ENCODE measurements around the gene SYNC. TPM values are rescaled to one million over a fixed set of nuclear protein-coding genes. Genes with fewer than 3 reads are reported as not detected.
"Not testable (repeated sequence)": the region's sequence is repeated elsewhere in the genome, so short reads cannot be mapped to it uniquely, and the experiment has no call there.

SYNC gene
- total and polyA plus RNA-seq, 3 experiments from 2014 or later: not detected

GRCh38 chr1:32644426-32644825 lies 58.1 kb downstream of the SYNC start:
- ChIA-PET POLR2A (interaction anchor here (0.6 kb wide), 1 partner anchor 33 kb away, joined by 4 read pairs; no protein-coding TSS in a partner anchor), CTCF (no interaction called here)
- no peak for DNase-seq
- H3K36me3 ChIP-seq (ENCODE audit: insufficient read depth, low read length): no peaks in the 10 kb centered on the region
- Mint-ChIP-seq H3K4me1 (peaks cover 27 to 38% (median 32%) of the 10 kb centered on the region in 3 donors), H3K4me3 (no peak overlapping the region), H3K36me3 (peaks cover 0 to 20% (median 3%) of the 10 kb centered on the region in 3 donors), H3K27me3 (no peaks in the 10 kb centered on the region), H3K9me3 (no peaks in the 10 kb centered on the region), H3K27ac (no peak overlapping the region)
- no peaks in the 10 kb centered on the region for H3K27me3 ChIP-seq (ENCODE audit: insufficient read depth, low read length, poor library complexity, severe bottlenecking)
- H3K9me3 ChIP-seq (ENCODE audit: low read length): no peaks in the 10 kb centered on the region
- peaks cover 13% of the 10 kb centered on the region for H3K4me1 ChIP-seq (ENCODE audit: insufficient read depth, low read length)
- H3K4me3 ChIP-seq (ENCODE audit: low read length): no peak overlapping the region
- no peak overlapping the region for H3K27ac ChIP-seq (ENCODE audit: low read depth, low read length)

GRCh38 chr1:32642292-32642827 lies 60.2 kb downstream of the SYNC start:
- POLR2A ChIA-PET: not testable (repeated sequence)

GRCh38 chr1:32639489-32640075 lies 63.0 kb downstream of the SYNC start:
- CTCF ChIA-PET: no interaction called here
- Histone ChIP-seq H3K4me1 (ENCODE audit: insufficient read depth, low read length) (no peaks in the 10 kb centered on the region), H3K27ac (ENCODE audit: low read depth, low read length) (no peak overlapping the region), H3K4me3 (ENCODE audit: low read length) (no peak overlapping the region), H3K36me3 (ENCODE audit: insufficient read depth, low read length) (no peaks in the 10 kb centered on the region), H3K9me3 (ENCODE audit: low read length) (no peaks in the 10 kb centered on the region), H3K27me3 (ENCODE audit: insufficient read depth, low read length, poor library complexity, severe bottlenecking) (no peaks in the 10 kb centered on the region)
- Mint-ChIP-seq H3K9me3 (no peaks in the 10 kb centered on the region), H3K27ac (peak overlapping the region in 1 of 8 donors; percentile 54), H3K4me1 (peaks cover 18 to 32% (median 20%) of the 10 kb centered on the region in 3 donors), H3K36me3 (peaks cover 0 to 28% (median 3%) of the 10 kb centered on the region in 3 donors), H3K4me3 (no peak overlapping the region), H3K27me3 (no peaks in the 10 kb centered on the region)
- POLR2A ChIA-PET: interaction anchor here (1.2 kb wide), 1 partner anchor 11 kb away, joined by 3 read pairs; the partner anchor contains the start of gene RBBP4
- DNase-seq: no peak

More at GRCh38 chr1:32642292-32642827, 60.2 kb downstream of the SYNC start:
- H3K27me3 ChIP-seq (ENCODE audit: insufficient read depth, low read length, poor library complexity, severe bottlenecking); H3K4me1 ChIP-seq (ENCODE audit: insufficient read depth, low read length); H3K4me3 ChIP-seq (ENCODE audit: low read length); H3K4me3 Mint-ChIP-seq; H3K36me3 ChIP-seq (ENCODE audit: insufficient read depth, low read length); H3K27ac ChIP-seq (ENCODE audit: low read depth, low read length); H3K9me3 Mint-ChIP-seq; H3K9me3 ChIP-seq (ENCODE audit: low read length); H3K27me3 Mint-ChIP-seq; CTCF ChIA-PET; DNase-seq: not testable (repeated sequence)
- Mint-ChIP-seq H3K36me3 (peaks cover 0 to 20% (median 3%) of the 10 kb centered on the region in 3 donors), H3K27ac (peak overlapping the region in 1 of 8 donors; percentile 41), H3K4me1 (peaks cover 15 to 24% (median 15%) of the 10 kb centered on the region in 3 donors)

- Mint-ChIP-seq H3K4me3 (no peak overlapping the region), H3K36me3 (peaks cover 0 to 45% (median 3%) of the 10 kb centered on the region in 3 donors), H3K9me3 (no peaks in the 10 kb centered on the region), H3K4me1 (peaks cover 17 to 33% (median 29%) of the 10 kb centered on the region in 3 donors), H3K27me3 (no peaks in the 10 kb centered on the region), H3K27ac (peak overlapping the region in 4 of 8 donors; percentile 3 to 78 (median 46))
- Histone ChIP-seq H3K9me3 (ENCODE audit: low read length) (no peaks in the 10 kb centered on the region), H3K36me3 (ENCODE audit: insufficient read depth, low read length) (peaks cover 7% of the 10 kb centered on the region), H3K27ac (ENCODE audit: low read depth, low read length) (no peak overlapping the region), H3K4me3 (ENCODE audit: low read length) (no peak overlapping the region), H3K27me3 (ENCODE audit: insufficient read depth, low read length, poor library complexity, severe bottlenecking) (no peaks in the 10 kb centered on the region), H3K4me1 (ENCODE audit: insufficient read depth, low read length) (no peaks in the 10 kb centered on the region)
- POLR2A ChIA-PET: no interaction called here
- CTCF ChIA-PET: no interaction called here
- no peak for DNase-seq
Measured at GRCh38 chr1:32636914-32637645, 65.5 kb downstream of the SYNC start.

GRCh38 chr1:32635508-32636277 lies 66.9 kb downstream of the SYNC start:
- Mint-ChIP-seq H3K4me3 (no peak overlapping the region), H3K4me1 (peaks cover 15 to 33% (median 26%) of the 10 kb centered on the region in 3 donors), H3K27me3 (no peaks in the 10 kb centered on the region), H3K27ac (peak overlapping the region in 1 of 8 donors; percentile 77), H3K36me3 (peaks cover 0 to 46% (median 3%) of the 10 kb centered on the region in 3 donors), H3K9me3 (no peaks in the 10 kb centered on the region)
- DNase-seq: no peak
- POLR2A ChIA-PET: no interaction called here
- CTCF ChIA-PET: no interaction called here
- Histone ChIP-seq H3K4me3 (ENCODE audit: low read length) (no peak overlapping the region), H3K27me3 (ENCODE audit: insufficient read depth, low read length, poor library complexity, severe bottlenecking) (no peaks in the 10 kb centered on the region), H3K4me1 (ENCODE audit: insufficient read depth, low read length) (no peaks in the 10 kb centered on the region), H3K9me3 (ENCODE audit: low read length) (no peaks in the 10 kb centered on the region), H3K27ac (ENCODE audit: low read depth, low read length) (no peak overlapping the region), H3K36me3 (ENCODE audit: insufficient read depth, low read length) (peaks cover 7% of the 10 kb centered on the region)

GRCh38 chr1:32632829-32633228 lies 69.7 kb downstream of the SYNC start:
- no peaks in the 10 kb centered on the region for H3K9me3 Mint-ChIP-seq
- Histone ChIP-seq H3K4me3 (ENCODE audit: low read length) (no peak overlapping the region), H3K9me3 (ENCODE audit: low read length) (no peaks in the 10 kb centered on the region), H3K36me3 (ENCODE audit: insufficient read depth, low read length) (peaks cover 7% of the 10 kb centered on the region), H3K4me1 (ENCODE audit: insufficient read depth, low read length) (no peaks in the 10 kb centered on the region), H3K27me3 (ENCODE audit: insufficient read depth, low read length, poor library complexity, severe bottlenecking) (no peaks in the 10 kb centered on the region), H3K27ac (ENCODE audit: low read depth, low read length) (no peak overlapping the region)
- peaks cover 0 to 55% (median 5%) of the 10 kb centered on the region in 3 donors for H3K36me3 Mint-ChIP-seq
- H3K4me1 Mint-ChIP-seq: peaks cover 18 to 34% (median 28%) of the 10 kb centered on the region in 3 donors
- ChIA-PET CTCF (no interaction called here), POLR2A (no interaction called here)
- no peak overlapping the region for H3K4me3 Mint-ChIP-seq
- peak overlapping the region in 3 of 8 donors; percentile 13 to 46 (median 36) for H3K27ac Mint-ChIP-seq
- DNase-seq: no peak
- H3K27me3 Mint-ChIP-seq: no peaks in the 10 kb centered on the region

- Mint-ChIP-seq H3K4me1 (peaks cover 17 to 32% (median 21%) of the 10 kb centered on the region in 3 donors), H3K36me3 (peaks cover 0 to 56% (median 12%) of the 10 kb centered on the region in 3 donors)
- POLR2A ChIA-PET; H3K27me3 ChIP-seq (ENCODE audit: insufficient read depth, low read length, poor library complexity, severe bottlenecking); H3K4me1 ChIP-seq (ENCODE audit: insufficient read depth, low read length); H3K9me3 Mint-ChIP-seq; H3K4me3 ChIP-seq (ENCODE audit: low read length); H3K27ac Mint-ChIP-seq; H3K27me3 Mint-ChIP-seq; H3K27ac ChIP-seq (ENCODE audit: low read depth, low read length); H3K4me3 Mint-ChIP-seq; H3K9me3 ChIP-seq (ENCODE audit: low read length); DNase-seq: not testable (repeated sequence)
- CTCF ChIA-PET: interaction anchor here (1.4 kb wide), 1 partner anchor 9 kb away, joined by 4 read pairs; no protein-coding TSS in a partner anchor
- peaks cover 13% of the 10 kb centered on the region for H3K36me3 ChIP-seq (ENCODE audit: insufficient read depth, low read length)
Measured at GRCh38 chr1:32630173-32630572, 72.4 kb downstream of the SYNC start.

Measured in CD8-positive, alpha-beta memory T cell (primary cell).